GM12878 (cell line): ENCODE results near the gene MYO1D. TPM values are rescaled to one million over a fixed set of nuclear protein-coding genes. Genes with fewer than 3 reads are reported as not detected.

Experiments
- E2F8 ChIP-seq: fragments of 450-650 bp; IDR thresholded peaks from 2 replicates; pipeline ENCODE4 v1.6.1; 2018; ENCODE audit warnings: mild to moderate bottlenecking, low read depth, moderate library complexity; ENCODE audit not compliant: partially characterized antibody
- HDGF ChIP-seq: fragments of 450-650 bp; IDR thresholded peaks from 2 replicates; pipeline ENCODE4 v1.6.1; 2016; ENCODE audit warnings: antibody characterized with exemption
- HSF1 ChIP-seq: fragments of 150-350 bp; IDR thresholded peaks from 2 replicates; pipeline ENCODE4 v1.6.1; 2014; ENCODE audit warnings: mild to moderate bottlenecking, low read depth, low read length
- PAX5 ChIP-seq: IDR thresholded peaks from 2 replicates; pipeline ENCODE4 v1.6.1; 2011; ENCODE audit warnings: low read depth, low read length, borderline replicate concordance
- RB1 ChIP-seq: fragments of 450-650 bp; formaldehyde crosslinking; IDR thresholded peaks from 2 replicates; pipeline ENCODE4 v1.6.1; 2017; ENCODE audit warnings: mild to moderate bottlenecking, borderline replicate concordance
- SMAD5 ChIP-seq: IDR thresholded peaks from 2 replicates; pipeline ENCODE4 v1.6.1; 2016; ENCODE audit warnings: antibody characterized with exemption, low read depth
- SMC3 ChIP-seq: IDR thresholded peaks from 2 replicates; pipeline ENCODE4 v1.6.1; 2011; ENCODE audit warnings: low read length, improper control_type of control experiment, borderline replicate concordance
- SPI1 ChIP-seq: IDR thresholded peaks from 2 replicates; pipeline ENCODE4 v1.6.1; 2011; ENCODE audit warnings: low read depth, mild to moderate bottlenecking, low read length, moderate library complexity, borderline replicate concordance; ENCODE audit not compliant: insufficient read depth
- ZNF384 ChIP-seq: IDR thresholded peaks from 2 replicates; pipeline ENCODE4 v1.6.1; 2012; ENCODE audit warnings: low read depth, mild to moderate bottlenecking, low read length, improper control_type of control experiment, borderline replicate concordance
- polyA plus RNA-seq, 11 experiments: library from polyadenylated mRNA; depleted of rRNA in 4 of 11; unstranded in 6 of 11; stranded (reverse) in 5 of 11; fragments of >200 nt; fragmentation: Nextera tagmentation in 4 of 11; fragmentation: Illumina TruSeq in 1 of 11; extraction: Ambion mirVana in 4 of 11; extraction: Trizol in 1 of 11; gene quantifications; 1 replicate in 1 of 11; 2 replicates in 10 of 11; pipeline versions ENCODE4 v1.2.1 to v1.2.3, GENCODE V29; 2011 to 2016; ENCODE audit warnings: inconsistent platforms in 2 of 11, missing spikeins in 2 of 11, low read depth in 1 of 11
- total RNA-seq, 4 experiments: library from RNA; depleted of rRNA in 3 of 4; stranded (reverse); fragments of >200 nt in 3 of 4; fragmentation: Illumina TruSeq in 1 of 4; extraction: Trizol in 1 of 4; gene quantifications; 2 replicates each; pipeline versions ENCODE4 v1.2.1 to v1.2.3, GENCODE V29; 2013 to 2021
- TF ChIP-seq, protein P1 (sequence below): fragments of 450-650 bp; IDR thresholded peaks from 2 replicates; pipeline ENCODE4 v1.6.1; 2014; ENCODE audit warnings: mild to moderate bottlenecking

Gene MYO1D
- total and polyA plus RNA-seq, 10 of the 15 experiments (the other 5 are each of a cell fraction or from before 2014, with no cell fraction given) = 1.8 to 37.7 (median 25.4) TPM

DNA sequence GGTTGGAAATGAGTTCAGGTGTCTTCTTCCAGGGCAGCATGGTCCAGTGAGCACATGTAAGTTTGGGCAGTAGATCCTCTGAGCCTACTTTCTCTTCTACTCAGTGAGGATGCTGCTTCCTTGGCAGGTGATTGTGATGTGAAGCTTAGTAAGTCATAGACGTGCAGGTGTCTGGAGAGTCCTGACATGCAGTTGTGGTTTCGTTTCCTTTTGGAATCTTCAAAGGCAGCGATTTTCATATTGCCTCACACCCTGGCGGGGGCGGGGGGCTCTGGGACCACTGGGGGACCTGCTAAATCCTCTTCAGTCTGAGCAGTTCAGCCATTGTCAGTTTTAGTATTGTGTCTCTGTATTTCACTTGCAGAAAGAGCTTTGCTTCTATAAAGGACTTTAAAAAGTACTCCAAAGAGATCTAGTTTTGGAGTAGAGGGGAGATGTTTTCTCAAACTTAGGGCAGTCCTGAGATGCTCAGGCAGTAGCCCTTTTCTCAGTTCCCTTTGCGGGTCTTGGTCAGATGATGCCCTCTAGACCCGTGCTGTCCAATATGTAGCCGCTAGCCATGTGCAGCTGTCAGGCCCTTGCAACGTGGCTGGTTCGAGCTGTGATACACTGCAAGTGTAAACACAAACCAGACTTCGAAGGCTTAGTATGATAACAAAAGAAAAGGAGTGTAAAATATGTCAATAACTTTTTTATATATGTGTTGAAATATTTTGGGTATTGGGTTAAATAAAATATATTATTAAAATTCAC lies 394.2 kb downstream of the MYO1D start (continued):
- no peak for TF ChIP-seq E2F8
- no peak for TF ChIP-seq ZNF384
- TF ChIP-seq PAX5 = peak; percentile 9; the same call in 1 of the 2 replicates
- TF ChIP-seq, protein P1, sequence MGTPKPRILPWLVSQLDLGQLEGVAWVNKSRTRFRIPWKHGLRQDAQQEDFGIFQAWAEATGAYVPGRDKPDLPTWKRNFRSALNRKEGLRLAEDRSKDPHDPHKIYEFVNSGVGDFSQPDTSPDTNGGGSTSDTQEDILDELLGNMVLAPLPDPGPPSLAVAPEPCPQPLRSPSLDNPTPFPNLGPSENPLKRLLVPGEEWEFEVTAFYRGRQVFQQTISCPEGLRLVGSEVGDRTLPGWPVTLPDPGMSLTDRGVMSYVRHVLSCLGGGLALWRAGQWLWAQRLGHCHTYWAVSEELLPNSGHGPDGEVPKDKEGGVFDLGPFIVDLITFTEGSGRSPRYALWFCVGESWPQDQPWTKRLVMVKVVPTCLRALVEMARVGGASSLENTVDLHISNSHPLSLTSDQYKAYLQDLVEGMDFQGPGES = no peak
- no peak for TF ChIP-seq HSF1
- no peak for TF ChIP-seq SMC3
- TF ChIP-seq SMAD5 = no peak
- TF ChIP-seq RB1 = no peak
- 0 out of 2 replicates have a peak, but pooled peaks have one; percentile 13 for TF ChIP-seq SPI1
- TF ChIP-seq HDGF = no peak
